Measurements from ENCODE around the gene TMEM270.

TMEM270 gene

GRCh38 chr7:73864981-73865711 lies 4.2 kb downstream of the TMEM270 start:
- Mint-ChIP-seq H3K27me3 (ENCODE audit: low read depth, poor library complexity) (peaks cover 31% of the 10 kb centered on the region), H3K4me1 (peaks cover 10% of the 10 kb centered on the region), H3K9me3 (no peaks in the 10 kb centered on the region), H3K36me3 (ENCODE audit: low read depth) (no peaks in the 10 kb centered on the region), H3K27ac (no peak overlapping the region), H3K4me3 (no peak overlapping the region)
- no peak for TF ChIP-seq CTCF (IDR thresholded peaks at IDR 0.05)
- DNase-seq, result no peak

GRCh38 chr7:73865738-73866445 lies 4.9 kb downstream of the TMEM270 start:
- Mint-ChIP-seq H3K9me3 (no peaks in the 10 kb centered on the region), H3K27me3 (ENCODE audit: low read depth, poor library complexity) (peaks cover 31% of the 10 kb centered on the region), H3K4me1 (peaks cover 16% of the 10 kb centered on the region), H3K4me3 (no peak overlapping the region), H3K36me3 (ENCODE audit: low read depth) (no peaks in the 10 kb centered on the region), H3K27ac (no peak overlapping the region)
- peak; percentile 45 for DNase-seq
- peak; percentile 50 for TF ChIP-seq CTCF (IDR thresholded peaks at IDR 0.05)

- peaks cover 34% of the 10 kb centered on the region for H3K27me3 Mint-ChIP-seq (ENCODE audit: low read depth, poor library complexity)
- TF ChIP-seq CTCF (IDR thresholded peaks at IDR 0.05), result no peak
- peaks cover 16% of the 10 kb centered on the region for H3K4me1 Mint-ChIP-seq
- no peaks in the 10 kb centered on the region for H3K36me3 Mint-ChIP-seq (ENCODE audit: low read depth)
- no peak overlapping the region for H3K27ac Mint-ChIP-seq
- DNase-seq, result no peak
- no peaks in the 10 kb centered on the region for H3K9me3 Mint-ChIP-seq
- H3K4me3 Mint-ChIP-seq, result no peak overlapping the region
Measured at GRCh38 chr7:73866446-73866767, 5.4 kb downstream of the TMEM270 start.

DNA sequence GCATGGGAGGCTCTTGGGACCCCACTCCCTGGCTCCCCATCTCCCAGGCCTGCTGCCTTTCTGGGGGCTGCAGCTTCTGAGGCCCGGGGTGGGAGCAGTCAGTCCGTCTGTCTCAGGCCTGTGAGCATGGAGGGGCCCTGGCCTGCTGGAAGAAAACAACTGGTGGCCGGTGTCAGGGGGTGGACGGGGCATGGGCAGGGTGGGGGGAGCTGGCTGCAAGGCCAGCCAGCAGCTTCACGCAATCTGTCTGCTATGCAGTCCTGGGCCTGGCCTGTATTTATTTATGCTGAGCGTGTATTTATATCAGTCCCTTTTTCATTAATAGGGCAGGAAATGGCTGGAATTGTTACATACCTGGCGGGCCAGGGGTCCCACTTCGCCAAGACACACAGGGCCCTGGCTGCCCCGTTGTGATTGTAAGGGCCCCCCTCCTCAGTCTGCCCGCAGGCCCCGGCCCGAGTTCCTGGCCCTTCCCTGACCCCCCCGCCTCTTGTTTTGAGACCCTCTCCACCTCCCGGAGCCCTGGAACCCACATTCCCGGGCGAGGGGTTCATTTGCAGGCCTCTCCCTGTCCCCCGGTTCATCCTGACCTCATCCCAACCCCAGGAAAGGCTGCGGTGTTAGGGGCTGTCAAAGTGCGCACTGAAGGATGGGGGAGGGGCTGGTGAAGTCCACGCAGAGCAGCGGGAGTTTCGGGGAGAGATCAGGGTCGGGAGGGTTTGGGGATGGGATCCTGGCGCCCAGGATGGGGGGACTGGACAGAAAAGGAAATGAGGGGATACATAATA lies 8.2 kb downstream of the TMEM270 start:
- Mint-ChIP-seq H3K4me1 (peaks cover 16% of the 10 kb centered on the region), H3K36me3 (ENCODE audit: low read depth) (no peaks in the 10 kb centered on the region), H3K4me3 (no peak overlapping the region), H3K9me3 (no peaks in the 10 kb centered on the region), H3K27me3 (ENCODE audit: low read depth, poor library complexity) (peaks cover 31% of the 10 kb centered on the region), H3K27ac (no peak overlapping the region)
- TF ChIP-seq CTCF (IDR thresholded peaks at IDR 0.05), result no peak
- no peak for DNase-seq

- Mint-ChIP-seq H3K4me3 (no peak overlapping the region), H3K27ac (no peak overlapping the region), H3K27me3 (ENCODE audit: low read depth, poor library complexity) (peaks cover 34% of the 10 kb centered on the region), H3K36me3 (ENCODE audit: low read depth) (no peaks in the 10 kb centered on the region), H3K9me3 (no peaks in the 10 kb centered on the region), H3K4me1 (peaks cover 16% of the 10 kb centered on the region)
- no peak for TF ChIP-seq CTCF (IDR thresholded peaks at IDR 0.05)
- DNase-seq, result no peak
Measured at GRCh38 chr7:73870041-73870492, 9.1 kb downstream of the TMEM270 start.
